ENCODE data around the gene UAP1L1. TPM values are rescaled to one million over a fixed set of nuclear protein-coding genes. Genes with fewer than 3 reads are reported as not detected.

Gene UAP1L1
- total and polyA plus RNA-seq, 2 experiments from 2014 or later, result 2.5 to 8.1 TPM

- ATAC-seq (peak; percentile 30), DNase-seq (ENCODE audit: low spot score) (peak; percentile 78)
- Histone ChIP-seq H3K9me2 (ENCODE audit: insufficient read depth) (no peaks in the 10 kb centered on the region), H3F3A (replicated peaks; ENCODE audit: low read depth) (0 out of 2 replicates have a peak, but pooled peaks cover 3% of the 10 kb centered on the region), H4K20me1 (replicated peaks; ENCODE audit: insufficient read depth) (no peaks in the 10 kb centered on the region), H3K79me2 (replicated peaks; ENCODE audit: insufficient read depth) (no peaks in the 10 kb centered on the region), H3K4me1 (ENCODE audit: insufficient read depth) (0 out of 2 replicates have a peak, but pooled peaks cover 3% of the 10 kb centered on the region), H3K4me3 (peak overlapping the region; percentile 75), H2AFZ (peak overlapping the region; percentile 90), H3K27ac (ENCODE audit: low read depth) (no peak overlapping the region), H3K36me3 (ENCODE audit: insufficient read depth) (no peaks in the 10 kb centered on the region), H3K27me3 (ENCODE audit: insufficient read depth) (peaks cover 21% of the 10 kb centered on the region), H3K4me2 (peak overlapping the region; percentile 84)
- TF ChIP-seq, protein P1, sequence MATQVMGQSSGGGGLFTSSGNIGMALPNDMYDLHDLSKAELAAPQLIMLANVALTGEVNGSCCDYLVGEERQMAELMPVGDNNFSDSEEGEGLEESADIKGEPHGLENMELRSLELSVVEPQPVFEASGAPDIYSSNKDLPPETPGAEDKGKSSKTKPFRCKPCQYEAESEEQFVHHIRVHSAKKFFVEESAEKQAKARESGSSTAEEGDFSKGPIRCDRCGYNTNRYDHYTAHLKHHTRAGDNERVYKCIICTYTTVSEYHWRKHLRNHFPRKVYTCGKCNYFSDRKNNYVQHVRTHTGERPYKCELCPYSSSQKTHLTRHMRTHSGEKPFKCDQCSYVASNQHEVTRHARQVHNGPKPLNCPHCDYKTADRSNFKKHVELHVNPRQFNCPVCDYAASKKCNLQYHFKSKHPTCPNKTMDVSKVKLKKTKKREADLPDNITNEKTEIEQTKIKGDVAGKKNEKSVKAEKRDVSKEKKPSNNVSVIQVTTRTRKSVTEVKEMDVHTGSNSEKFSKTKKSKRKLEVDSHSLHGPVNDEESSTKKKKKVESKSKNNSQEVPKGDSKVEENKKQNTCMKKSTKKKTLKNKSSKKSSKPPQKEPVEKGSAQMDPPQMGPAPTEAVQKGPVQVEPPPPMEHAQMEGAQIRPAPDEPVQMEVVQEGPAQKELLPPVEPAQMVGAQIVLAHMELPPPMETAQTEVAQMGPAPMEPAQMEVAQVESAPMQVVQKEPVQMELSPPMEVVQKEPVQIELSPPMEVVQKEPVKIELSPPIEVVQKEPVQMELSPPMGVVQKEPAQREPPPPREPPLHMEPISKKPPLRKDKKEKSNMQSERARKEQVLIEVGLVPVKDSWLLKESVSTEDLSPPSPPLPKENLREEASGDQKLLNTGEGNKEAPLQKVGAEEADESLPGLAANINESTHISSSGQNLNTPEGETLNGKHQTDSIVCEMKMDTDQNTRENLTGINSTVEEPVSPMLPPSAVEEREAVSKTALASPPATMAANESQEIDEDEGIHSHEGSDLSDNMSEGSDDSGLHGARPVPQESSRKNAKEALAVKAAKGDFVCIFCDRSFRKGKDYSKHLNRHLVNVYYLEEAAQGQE (IDR thresholded peaks at IDR 0.05; ENCODE audit: unreplicated experiment), result no peak
- TF ChIP-seq EZH2 (IDR thresholded peaks at IDR 0.05; ENCODE audit: low read depth, unreplicated experiment), result no peak
- no peak for TF ChIP-seq STAT1 (IDR thresholded peaks at IDR 0.05; ENCODE audit: unreplicated experiment)
- TF ChIP-seq CREB1 (CRISPR knock-in tag; IDR thresholded peaks at IDR 0.05; ENCODE audit: low read depth), result no peak
- TF ChIP-seq ZNF114 (CRISPR knock-in tag; IDR thresholded peaks at IDR 0.05), result no peak
- TF ChIP-seq CTCF (conservative IDR thresholded peaks at IDR 0.05; ENCODE audit: low read depth in 2 of 2), result peak; percentile 17 to 53; a peak in 2 of 4 replicates
- Mint-ChIP-seq H3K9me3 (no peaks in the 10 kb centered on the region), H3K4me3 (peak overlapping the region; percentile 61), H3K27ac (no peak overlapping the region), H3K4me1 (no peaks in the 10 kb centered on the region; the same call in 2 of the 3 replicates), H3K27me3 (ENCODE audit: insufficient read depth, low read depth, poor library complexity) (peaks cover 30% of the 10 kb centered on the region), H3K36me3 (ENCODE audit: low read depth) (no peaks in the 10 kb centered on the region)
These were observed 48.9 kb upstream of the UAP1L1 start for GRCh38 chr9:137028263-137029057.

Measured in GM23338 (cell line).